ENCODE measurements around the gene CASP10. TPM values are rescaled to one million over a fixed set of nuclear protein-coding genes. Genes with fewer than 3 reads are reported as not detected.
A peak's percentile ranks its signal among the peaks of the same experiment; 100 is the strongest.
"Not testable (repeated sequence)": the region's sequence is repeated elsewhere in the genome, so short reads cannot be mapped to it uniquely, and the experiment has no call there.

Gene CASP10
- total RNA-seq, 2 donors from 2014 or later: 10.8 to 22.7 TPM

DNA sequence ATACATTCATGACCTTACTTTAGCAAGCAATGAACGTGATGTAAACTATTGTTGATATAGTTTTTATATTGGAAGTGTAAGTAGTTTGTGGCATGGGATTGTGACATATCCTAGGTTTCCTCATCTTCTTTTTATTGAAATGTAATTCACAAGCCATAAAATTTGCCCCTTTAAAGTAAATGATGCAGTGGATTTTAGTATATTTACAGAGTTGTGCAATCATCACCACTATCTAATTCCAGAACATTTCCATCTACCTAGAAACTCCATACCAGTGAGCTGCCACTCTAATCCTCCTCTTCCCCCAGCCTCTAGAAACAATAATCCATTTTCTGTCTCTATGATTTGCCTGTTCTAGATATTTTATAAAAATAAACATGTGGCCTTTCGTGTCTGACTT is 10.7 kb upstream of the CASP10 start:
- H3K36me3 Mint-ChIP-seq (ENCODE audit: low read depth): peaks cover 26% of the 10 kb centered on the region

DNA sequence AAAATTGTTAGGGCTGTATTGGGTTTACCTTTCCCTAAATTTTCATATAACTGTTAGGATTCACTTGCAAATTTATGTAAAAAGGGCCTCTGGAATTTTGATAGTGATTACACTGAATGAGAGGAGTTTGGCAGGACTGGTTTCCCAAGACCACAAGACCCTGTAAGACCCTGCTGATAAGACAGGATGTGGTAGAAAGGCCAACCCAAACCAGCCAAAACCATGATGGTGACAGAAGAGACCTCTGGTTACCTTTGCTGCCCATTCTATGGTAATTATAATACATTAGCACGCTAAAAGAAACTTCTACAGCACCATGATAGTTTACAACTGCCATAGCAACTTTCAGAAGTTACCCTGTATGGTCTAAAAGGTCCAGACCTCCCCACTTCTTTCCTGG is 8.3 kb upstream of the CASP10 start:
- H3K27ac Mint-ChIP-seq: no peak overlapping the region
- peaks cover 1% of the 10 kb centered on the region for H3K4me1 Mint-ChIP-seq
- no peaks in the 10 kb centered on the region for H3K27me3 Mint-ChIP-seq
- ATAC-seq (replicated peaks): no peak
- H3K36me3 Mint-ChIP-seq (ENCODE audit: low read depth): peaks cover 3% of the 10 kb centered on the region
- H3K4me3 Mint-ChIP-seq: no peak overlapping the region
- H3K9me3 Mint-ChIP-seq: peaks cover 4% of the 10 kb centered on the region

More for the DNA sequence above, 10.7 kb upstream of the CASP10 start:
- Mint-ChIP-seq H3K27ac (no peak overlapping the region), H3K27me3 (no peaks in the 10 kb centered on the region), H3K9me3 (peaks cover 8% of the 10 kb centered on the region), H3K4me3 (no peak overlapping the region), H3K4me1 (peaks cover 11% of the 10 kb centered on the region)
- no peak for ATAC-seq (replicated peaks)

DNA sequence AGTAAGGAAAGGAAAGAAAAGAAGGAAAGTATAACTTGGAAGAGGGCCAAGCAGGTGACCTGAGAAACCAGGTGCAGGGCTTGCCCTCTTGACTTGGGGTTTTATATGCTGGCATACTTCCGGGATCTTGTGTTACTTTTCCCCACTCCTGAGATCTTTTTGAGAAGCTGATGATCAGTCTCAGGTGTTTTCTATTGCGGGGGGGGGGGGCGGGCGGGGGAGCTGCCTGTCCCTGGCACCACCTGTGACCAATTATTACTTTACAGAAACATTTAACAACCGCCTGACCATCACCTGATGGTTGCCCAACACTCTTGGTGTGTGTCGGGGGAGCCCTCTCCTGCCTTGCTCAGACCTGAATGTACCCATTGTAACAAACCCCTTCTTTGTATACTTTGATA is 6.9 kb upstream of the CASP10 start:
- no peaks in the 10 kb centered on the region for H3K27me3 Mint-ChIP-seq
- no peak overlapping the region for H3K27ac Mint-ChIP-seq
- H3K4me3 Mint-ChIP-seq: no peak overlapping the region
- no peaks in the 10 kb centered on the region for H3K36me3 Mint-ChIP-seq (ENCODE audit: low read depth)
- H3K9me3 Mint-ChIP-seq: peaks cover 4% of the 10 kb centered on the region
- no peak for ATAC-seq (replicated peaks)
- peaks cover 7% of the 10 kb centered on the region for H3K4me1 Mint-ChIP-seq

DNA sequence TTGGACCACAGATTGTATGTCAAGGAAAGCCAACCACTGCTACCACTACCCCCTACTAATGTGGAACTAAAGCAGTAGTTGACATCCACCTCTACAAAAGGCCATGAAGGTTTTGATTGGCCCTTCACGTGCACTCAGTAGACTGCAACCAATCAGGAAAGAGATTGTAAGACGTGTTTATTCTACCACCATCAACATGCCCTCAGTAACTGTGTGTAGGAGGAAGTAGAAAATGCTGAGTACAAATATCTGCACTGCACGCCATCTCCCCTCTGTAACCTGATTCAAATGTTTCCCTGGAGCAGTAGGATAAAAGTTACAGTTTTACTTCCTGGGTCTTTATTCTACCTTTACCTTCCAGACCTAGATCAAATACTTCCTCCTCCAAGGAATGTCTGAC is 2.9 kb upstream of the CASP10 start:
- ATAC-seq (replicated peaks): peak; percentile 54
- peak overlapping the region; percentile 67 for H3K27ac Mint-ChIP-seq

DNA sequence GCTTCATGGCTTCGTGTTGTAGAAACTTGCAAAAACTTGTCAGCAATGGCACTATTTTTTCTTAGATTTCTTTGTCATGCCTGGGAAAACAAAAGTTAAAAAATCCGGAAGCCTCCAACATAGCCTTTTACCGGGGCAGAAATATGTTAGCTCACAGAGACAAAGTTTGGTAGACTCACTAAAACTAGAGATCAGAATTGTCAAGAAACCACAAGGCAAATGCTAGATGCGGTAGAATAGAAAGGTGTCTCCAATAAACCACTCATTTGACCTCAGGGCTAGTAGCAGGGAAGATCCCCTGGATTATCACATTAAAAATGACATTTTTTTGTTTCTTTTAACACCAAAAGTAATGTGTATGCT is 405 bp downstream of the CASP10 start:
- H3K4me1 Mint-ChIP-seq: peaks cover 32% of the 10 kb centered on the region
- peak overlapping the region; percentile 98 for H3K4me3 Mint-ChIP-seq
- no peak for ATAC-seq (replicated peaks)
- H3K36me3 Mint-ChIP-seq (ENCODE audit: low read depth): peaks cover 41% of the 10 kb centered on the region
- no peaks in the 10 kb centered on the region for H3K9me3 Mint-ChIP-seq
- no peaks in the 10 kb centered on the region for H3K27me3 Mint-ChIP-seq
- H3K27ac Mint-ChIP-seq: peak overlapping the region; percentile 96

More for the DNA sequence above, 2.9 kb upstream of the CASP10 start:
- Mint-ChIP-seq H3K9me3 (no peaks in the 10 kb centered on the region), H3K4me1 (peaks cover 19% of the 10 kb centered on the region), H3K27me3 (no peaks in the 10 kb centered on the region), H3K36me3 (ENCODE audit: low read depth) (peaks cover 16% of the 10 kb centered on the region), H3K4me3 (peak overlapping the region; percentile 29)

DNA sequence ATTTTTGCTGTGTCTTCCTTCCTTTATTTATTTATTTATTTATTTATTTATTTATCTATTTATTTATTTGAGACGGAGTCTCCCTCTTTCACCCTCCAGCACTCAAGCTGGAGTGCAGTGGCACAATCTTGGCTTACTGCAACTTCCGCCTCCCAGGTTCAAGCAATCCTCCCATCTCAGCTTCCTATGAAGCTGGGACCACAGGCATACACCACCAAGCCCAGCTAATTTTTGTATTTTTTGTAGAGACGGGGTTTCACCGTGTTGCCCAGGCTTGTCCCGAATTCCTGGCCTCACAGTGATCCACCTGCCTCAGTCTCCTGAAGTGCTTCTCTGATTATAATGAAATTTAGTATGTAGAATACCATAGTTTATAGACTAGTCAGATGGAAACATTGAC is 894 bp downstream of the CASP10 start:
- H3K4me3 Mint-ChIP-seq: peak overlapping the region; percentile 98
- peak overlapping the region; percentile 96 for H3K27ac Mint-ChIP-seq
- not testable (repeated sequence) for H3K9me3 Mint-ChIP-seq; H3K27me3 Mint-ChIP-seq; ATAC-seq (replicated peaks)
- peaks cover 44% of the 10 kb centered on the region for H3K36me3 Mint-ChIP-seq (ENCODE audit: low read depth)
- H3K4me1 Mint-ChIP-seq: peaks cover 35% of the 10 kb centered on the region

DNA sequence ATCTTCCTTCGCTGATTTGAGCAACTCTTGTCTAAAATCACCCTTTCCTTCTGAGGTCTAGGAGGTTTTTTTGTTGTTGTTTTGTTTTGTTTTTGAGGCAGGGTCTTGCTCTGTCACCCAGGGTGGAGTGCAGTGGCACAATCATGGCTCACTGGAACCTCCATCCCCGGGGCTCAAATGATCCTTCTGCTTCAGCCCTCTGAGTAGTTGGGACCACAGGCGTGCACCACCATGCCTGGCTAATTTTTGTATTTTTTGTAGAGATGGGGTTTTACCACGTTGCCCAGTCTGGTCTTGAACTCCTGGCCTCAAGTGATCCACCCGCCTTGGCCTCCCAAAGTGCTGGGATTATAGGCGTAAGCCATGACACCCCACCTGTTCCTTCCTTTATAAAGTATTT is 1.3 kb downstream of the CASP10 start:
- peak; percentile 5 for ATAC-seq (replicated peaks)
- Mint-ChIP-seq H3K27ac (peak overlapping the region; percentile 96), H3K4me3 (peak overlapping the region; percentile 98), H3K4me1 (peaks cover 35% of the 10 kb centered on the region), H3K36me3 (ENCODE audit: low read depth) (peaks cover 44% of the 10 kb centered on the region)
- not testable (repeated sequence) for H3K9me3 Mint-ChIP-seq, H3K27me3 Mint-ChIP-seq

DNA sequence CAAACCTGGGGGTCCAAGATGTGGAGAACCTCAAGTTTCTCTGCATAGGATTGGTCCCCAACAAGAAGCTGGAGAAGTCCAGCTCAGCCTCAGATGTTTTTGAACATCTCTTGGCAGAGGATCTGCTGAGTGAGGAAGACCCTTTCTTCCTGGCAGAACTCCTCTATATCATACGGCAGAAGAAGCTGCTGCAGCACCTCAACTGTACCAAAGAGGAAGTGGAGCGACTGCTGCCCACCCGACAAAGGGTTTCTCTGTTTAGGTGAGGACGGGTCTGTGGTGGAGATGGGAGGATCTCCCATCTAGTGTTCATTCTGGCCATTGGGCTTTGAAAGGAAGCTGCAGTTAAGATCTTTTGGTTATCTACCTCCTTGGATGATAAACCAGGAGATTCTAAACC is 2.9 kb downstream of the CASP10 start:
- no peaks in the 10 kb centered on the region for H3K9me3 Mint-ChIP-seq
- H3K4me3 Mint-ChIP-seq: peak overlapping the region; percentile 98
- ATAC-seq (replicated peaks): no peak
- H3K27ac Mint-ChIP-seq: peak overlapping the region; percentile 96
- no peaks in the 10 kb centered on the region for H3K27me3 Mint-ChIP-seq
- H3K36me3 Mint-ChIP-seq (ENCODE audit: low read depth): peaks cover 53% of the 10 kb centered on the region
- H3K4me1 Mint-ChIP-seq: peaks cover 28% of the 10 kb centered on the region

DNA sequence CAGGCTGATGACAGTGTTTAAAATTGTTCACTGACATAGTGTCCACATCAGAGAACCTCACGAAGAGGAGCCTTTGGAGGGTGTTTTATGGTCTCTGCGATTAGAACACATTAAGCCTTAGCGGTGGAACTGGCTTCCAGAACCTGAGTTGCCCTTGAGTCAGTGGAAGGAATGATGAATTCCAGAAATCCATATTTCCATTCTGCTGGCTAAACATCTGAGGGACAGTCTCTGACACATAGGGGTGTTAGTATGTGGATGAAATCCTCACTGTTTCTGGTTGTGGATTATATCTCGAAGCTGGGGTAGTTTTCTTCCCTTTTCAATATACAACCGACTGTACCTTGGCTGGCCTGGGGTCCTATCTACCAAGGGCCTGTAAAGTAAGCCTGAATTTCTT is 4.0 kb downstream of the CASP10 start:
- ATAC-seq (replicated peaks): no peak
- peaks cover 37% of the 10 kb centered on the region for H3K4me1 Mint-ChIP-seq
- no peaks in the 10 kb centered on the region for H3K9me3 Mint-ChIP-seq
- H3K36me3 Mint-ChIP-seq (ENCODE audit: low read depth): peaks cover 53% of the 10 kb centered on the region
- peak overlapping the region; percentile 98 for H3K4me3 Mint-ChIP-seq
- no peaks in the 10 kb centered on the region for H3K27me3 Mint-ChIP-seq
- no peak overlapping the region for H3K27ac Mint-ChIP-seq

DNA sequence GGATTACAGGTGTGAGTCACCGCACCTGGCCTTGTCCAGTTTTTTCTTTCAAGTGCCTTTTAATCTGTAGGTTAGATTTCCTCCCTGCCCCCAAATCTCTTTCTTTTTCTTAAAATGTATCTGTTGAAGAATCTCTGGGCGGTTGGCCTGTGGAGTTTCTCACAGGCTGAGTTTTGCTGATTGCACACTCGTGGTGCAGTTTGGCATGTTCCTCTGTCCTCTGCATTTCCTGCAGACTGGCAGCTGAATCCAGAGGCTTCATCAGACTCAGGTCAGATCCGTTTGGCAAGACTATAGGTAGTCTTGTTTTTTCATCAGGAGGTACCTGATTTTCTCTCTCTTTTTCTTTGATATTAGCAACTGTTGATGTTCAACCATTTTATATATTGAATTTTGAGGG is 5.5 kb downstream of the CASP10 start:
- no peaks in the 10 kb centered on the region for H3K27me3 Mint-ChIP-seq
- H3K4me3 Mint-ChIP-seq: peak overlapping the region; percentile 35
- no peaks in the 10 kb centered on the region for H3K9me3 Mint-ChIP-seq
- H3K4me1 Mint-ChIP-seq: peaks cover 43% of the 10 kb centered on the region
- no peak for ATAC-seq (replicated peaks)
- peaks cover 57% of the 10 kb centered on the region for H3K36me3 Mint-ChIP-seq (ENCODE audit: low read depth)
- peak overlapping the region; percentile 50 for H3K27ac Mint-ChIP-seq

DNA sequence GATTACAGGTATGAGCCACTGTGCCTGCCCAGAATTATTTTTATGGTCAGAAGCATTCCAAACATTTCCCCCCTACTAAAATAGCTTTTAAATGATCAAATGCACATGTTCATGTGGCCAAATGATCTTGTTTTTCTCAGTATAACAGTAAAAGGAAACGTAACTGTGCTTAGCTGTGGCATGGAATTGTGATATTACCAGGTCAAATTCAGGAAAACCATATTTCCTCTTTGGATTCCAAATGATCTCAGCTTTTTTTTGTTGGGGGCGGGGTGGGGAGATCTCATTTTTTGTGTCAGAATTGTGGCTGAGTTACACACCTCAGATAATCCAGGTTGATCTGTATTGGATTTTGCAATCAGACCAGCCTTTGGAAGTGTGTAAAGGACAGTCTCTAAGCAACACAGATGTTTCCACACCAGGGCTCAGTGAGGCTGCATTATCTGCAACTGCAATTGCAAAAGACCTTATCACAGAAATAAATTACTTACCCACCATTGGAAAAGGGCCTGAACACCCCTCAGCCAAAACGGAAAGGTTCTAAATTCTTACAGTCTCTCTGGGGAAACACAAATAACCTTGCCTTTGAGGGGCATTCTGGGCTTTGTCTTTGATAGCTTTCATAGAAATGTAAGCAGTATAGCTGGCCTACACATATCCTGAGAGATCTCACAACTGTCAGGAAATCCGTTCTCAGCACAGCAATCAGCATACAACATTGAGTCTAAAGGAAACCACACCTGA is 8.4 kb downstream of the CASP10 start:
- Mint-ChIP-seq H3K27me3 (no peaks in the 10 kb centered on the region), H3K36me3 (ENCODE audit: low read depth) (peaks cover 59% of the 10 kb centered on the region), H3K9me3 (no peaks in the 10 kb centered on the region), H3K4me3 (peak overlapping the region; percentile 59), H3K27ac (no peak overlapping the region), H3K4me1 (peaks cover 39% of the 10 kb centered on the region)
- ATAC-seq (replicated peaks): peak; percentile 52

DNA sequence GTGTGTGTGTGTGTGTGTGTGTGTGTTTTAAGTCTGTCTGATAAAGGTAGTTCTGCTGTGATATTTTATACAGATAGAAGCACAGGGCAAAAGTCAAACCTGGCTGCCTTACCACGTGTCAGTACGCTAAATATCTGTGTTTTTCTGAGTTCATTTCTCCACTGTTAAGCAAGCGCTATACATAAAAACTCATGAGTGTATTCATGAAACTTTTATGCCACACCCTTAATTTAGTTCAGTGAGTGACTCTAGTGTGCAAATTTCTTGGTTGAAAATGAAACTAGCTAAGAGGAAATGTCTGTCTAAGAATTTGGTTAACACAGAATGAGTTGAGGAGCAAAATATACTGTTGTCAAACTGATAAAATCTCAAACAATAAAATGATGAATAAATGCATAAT is 11.2 kb downstream of the CASP10 start:
- H3K9me3 Mint-ChIP-seq: no peaks in the 10 kb centered on the region
- peaks cover 60% of the 10 kb centered on the region for H3K36me3 Mint-ChIP-seq (ENCODE audit: low read depth)
- H3K27ac Mint-ChIP-seq: peak overlapping the region; percentile 58
- peaks cover 31% of the 10 kb centered on the region for H3K4me1 Mint-ChIP-seq
- no peaks in the 10 kb centered on the region for H3K27me3 Mint-ChIP-seq
- H3K4me3 Mint-ChIP-seq: peak overlapping the region; percentile 68
- peak; percentile 97 for ATAC-seq (replicated peaks)

DNA sequence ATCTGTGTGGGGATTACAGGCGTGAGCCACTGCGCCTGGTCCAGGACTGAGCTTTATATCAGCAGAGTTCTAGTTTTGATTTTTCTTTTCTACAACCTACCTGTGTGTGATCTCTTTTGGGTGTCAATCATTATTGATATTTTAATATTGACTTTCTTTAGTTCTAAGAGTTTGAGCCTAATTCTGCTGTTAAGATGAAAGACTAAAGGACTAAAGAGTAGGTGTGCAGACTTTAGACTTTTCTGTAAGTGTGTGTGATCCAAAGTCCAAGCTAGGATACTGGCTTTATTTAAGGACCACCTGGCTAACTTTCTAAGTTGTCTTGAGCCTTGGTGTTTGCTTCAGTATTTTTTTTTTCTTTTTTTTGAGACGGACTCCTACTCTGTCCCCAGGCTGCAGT is 12.4 kb downstream of the CASP10 start:
- H3K27me3 Mint-ChIP-seq: no peaks in the 10 kb centered on the region
- no peak overlapping the region for H3K4me3 Mint-ChIP-seq
- ATAC-seq (replicated peaks): no peak
- peaks cover 66% of the 10 kb centered on the region for H3K36me3 Mint-ChIP-seq (ENCODE audit: low read depth)
- no peak overlapping the region for H3K27ac Mint-ChIP-seq
- peaks cover 31% of the 10 kb centered on the region for H3K4me1 Mint-ChIP-seq
- H3K9me3 Mint-ChIP-seq: no peaks in the 10 kb centered on the region

DNA sequence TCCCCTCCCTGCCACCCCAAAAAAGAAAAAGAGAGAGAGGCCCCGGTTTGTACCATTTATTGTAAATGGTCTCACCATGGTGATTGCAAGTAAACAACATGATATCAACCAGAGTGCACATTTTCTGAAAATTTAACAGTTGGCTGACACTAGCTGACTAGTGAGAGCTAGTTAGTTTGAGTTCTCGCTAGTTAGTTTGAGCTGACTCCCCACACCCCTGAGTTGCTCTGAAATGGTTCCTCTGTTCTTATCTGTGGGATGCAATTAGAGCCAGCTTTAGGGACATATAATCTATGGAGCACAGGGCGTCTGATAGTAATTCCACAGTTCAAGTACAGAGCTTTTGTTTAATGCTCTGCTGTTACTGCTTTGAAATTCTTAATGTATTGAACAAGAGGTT is 13.1 kb downstream of the CASP10 start:
- no peak overlapping the region for H3K27ac Mint-ChIP-seq
- H3K9me3 Mint-ChIP-seq: no peaks in the 10 kb centered on the region
- H3K36me3 Mint-ChIP-seq (ENCODE audit: low read depth): peaks cover 70% of the 10 kb centered on the region
- H3K4me1 Mint-ChIP-seq: peaks cover 31% of the 10 kb centered on the region
- no peak overlapping the region for H3K4me3 Mint-ChIP-seq
- no peaks in the 10 kb centered on the region for H3K27me3 Mint-ChIP-seq
- no peak for ATAC-seq (replicated peaks)

DNA sequence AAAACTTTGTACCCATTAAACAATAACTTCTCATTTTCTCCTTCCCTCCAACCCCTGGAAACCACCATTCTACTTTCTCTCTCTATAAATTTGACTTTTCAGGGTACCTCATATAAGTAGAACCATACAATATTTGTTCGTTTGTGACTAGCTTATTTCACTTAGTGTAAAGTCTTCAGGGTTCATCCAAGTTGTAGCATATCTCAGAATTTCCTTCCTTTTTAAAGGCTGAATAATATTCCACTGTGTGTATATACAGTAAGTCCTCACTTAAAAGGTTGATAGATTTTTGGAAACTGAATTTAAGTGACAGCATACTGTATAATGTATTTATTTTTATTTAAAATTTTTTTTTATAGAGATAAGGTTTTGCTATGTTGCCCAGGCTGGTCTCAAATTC is 13.9 kb downstream of the CASP10 start:
- Mint-ChIP-seq H3K4me3 (no peak overlapping the region), H3K4me1 (peaks cover 23% of the 10 kb centered on the region), H3K36me3 (ENCODE audit: low read depth) (peaks cover 78% of the 10 kb centered on the region), H3K27me3 (no peaks in the 10 kb centered on the region), H3K27ac (no peak overlapping the region), H3K9me3 (no peaks in the 10 kb centered on the region)
- no peak for ATAC-seq (replicated peaks)
